Mesodermal cell (in vitro differentiated cells): ENCODE measurements around the gene CCDC15.

Source experiments
- H3K27ac ChIP-seq: 2 replicates; pipeline ENCODE4 v1.7.0; 2013; ENCODE audit warnings: mild to moderate bottlenecking, low read depth, low read length, moderate library complexity; ENCODE audit not compliant: severe bottlenecking
- H3K36me3 ChIP-seq: 2 replicates; pipeline ENCODE4 v1.7.1; 2013; ENCODE audit warnings: mild to moderate bottlenecking, low read length, moderate library complexity; ENCODE audit not compliant: control insufficient read depth, insufficient read depth
- H3K4me1 ChIP-seq: one replicate; pipeline ENCODE4 v1.7.1; 2013; ENCODE audit warnings: mild to moderate bottlenecking, low read length; ENCODE audit not compliant: insufficient read depth, control insufficient read depth, poor library complexity, severe bottlenecking
- H3K4me3 ChIP-seq: 2 replicates; pipeline ENCODE4 v1.7.0; 2013; ENCODE audit warnings: low read length, control low read depth, mild to moderate bottlenecking; ENCODE audit not compliant: insufficient read depth, poor library complexity, severe bottlenecking; ENCODE audit errors: extremely low read depth
- H3K9me3 ChIP-seq: 2 replicates; pipeline ENCODE4 v1.7.1; 2013; ENCODE audit warnings: mild to moderate bottlenecking, low read length, moderate library complexity; ENCODE audit not compliant: control insufficient read depth
- WGBS, 2 experiments: methylation state at CpG; one replicate each; pipeline ENCODE4 v1.1.5; 2013; ENCODE audit warnings: missing lambda C conversion rate in 2 of 2; ENCODE audit not compliant: insufficient coverage in 2 of 2; 5-methylcytosine and 5-hydroxymethylcytosine counted together

The CCDC15 gene

GRCh38 chr11:124923296-124923695, 30.7 kb upstream of the CCDC15 start:
- H3K9me3 ChIP-seq = no peaks in the 10 kb centered on the region
- no peaks in the 10 kb centered on the region for H3K36me3 ChIP-seq
- H3K27ac ChIP-seq = no peak overlapping the region
- H3K4me1 ChIP-seq = peaks cover 4% of the 10 kb centered on the region
- no peak overlapping the region for H3K4me3 ChIP-seq

- WGBS, 2 experiments = 72 to 77% methylated on average over 2 of the region's 4 CpGs
- Histone ChIP-seq H3K27ac (no peak overlapping the region), H3K4me3 (no peak overlapping the region), H3K4me1 (no peaks in the 10 kb centered on the region), H3K9me3 (no peaks in the 10 kb centered on the region), H3K36me3 (no peaks in the 10 kb centered on the region)
These were observed 24.9 kb upstream of the CCDC15 start for GRCh38 chr11:124928942-124929665.

- Histone ChIP-seq H3K4me3 (no peak overlapping the region), H3K9me3 (no peaks in the 10 kb centered on the region), H3K36me3 (no peaks in the 10 kb centered on the region), H3K4me1 (no peaks in the 10 kb centered on the region), H3K27ac (no peak overlapping the region)
- no CpG with 5 or more reads among the region's 3 CpGs for WGBS, 2 experiments
These were observed 23.2 kb upstream of the CCDC15 start for GRCh38 chr11:124930799-124931198.

- no peak overlapping the region for H3K4me3 ChIP-seq
- H3K4me1 ChIP-seq = no peaks in the 10 kb centered on the region
- H3K9me3 ChIP-seq = no peaks in the 10 kb centered on the region
- H3K36me3 ChIP-seq = no peaks in the 10 kb centered on the region
- 78 to 86% methylated on average over 2 of the region's 4 CpGs for WGBS, 2 experiments
- no peak overlapping the region for H3K27ac ChIP-seq
These were observed 19.0 kb upstream of the CCDC15 start for GRCh38 chr11:124934862-124935547.

GRCh38 chr11:124935548-124936514, 18.2 kb upstream of the CCDC15 start, which contains the start of gene HEPACAM:
TSS of gene HEPACAM (minus strand) at chr11:124936047. CDS start at chr11:124936006, 41 bp downstream.
- H3K9me3 ChIP-seq = no peaks in the 10 kb centered on the region
- no peaks in the 10 kb centered on the region for H3K4me1 ChIP-seq
- no peak within 1 kb of the TSS for H3K27ac ChIP-seq
- WGBS, 2 experiments = 92 to 98% methylated on average over 16 to 17 of the region's 18 CpGs
- H3K36me3 ChIP-seq = no peaks in the 10 kb centered on the region
- no peak within 1 kb of the TSS for H3K4me3 ChIP-seq

- Histone ChIP-seq H3K36me3 (no peaks in the 10 kb centered on the region), H3K9me3 (no peaks in the 10 kb centered on the region), H3K4me1 (no peaks in the 10 kb centered on the region), H3K4me3 (no peak overlapping the region), H3K27ac (no peak overlapping the region)
- 80 to 82% methylated on average over 2 of the region's 3 CpGs for whole genome bisulfite sequencing, 2 experiments
These were observed 16.6 kb upstream of the CCDC15 start for GRCh38 chr11:124937336-124937935.

- Histone ChIP-seq H3K4me1 (no peaks in the 10 kb centered on the region), H3K9me3 (no peaks in the 10 kb centered on the region), H3K4me3 (no peak overlapping the region), H3K27ac (no peak overlapping the region), H3K36me3 (no peaks in the 10 kb centered on the region)
- 89 to 100% methylated on average over 2 to 3 of the region's 6 CpGs for WGBS, 2 experiments
These were observed 15.7 kb upstream of the CCDC15 start for GRCh38 chr11:124938206-124938765.

GRCh38 chr11:124938970-124939369, 15.0 kb upstream of the CCDC15 start:
- Histone ChIP-seq H3K4me1 (no peaks in the 10 kb centered on the region), H3K27ac (no peak overlapping the region), H3K36me3 (no peaks in the 10 kb centered on the region), H3K9me3 (no peaks in the 10 kb centered on the region), H3K4me3 (no peak overlapping the region)
- WGBS, 2 experiments = 80 to 92% methylated on average over 3 to 6 of the region's 6 CpGs

- no peaks in the 10 kb centered on the region for H3K36me3 ChIP-seq
- H3K4me1 ChIP-seq = no peaks in the 10 kb centered on the region
- H3K27ac ChIP-seq = no peak overlapping the region
- H3K4me3 ChIP-seq = no peak overlapping the region
- H3K9me3 ChIP-seq = no peaks in the 10 kb centered on the region
- WGBS, 2 experiments = no CpG with 5 or more reads among the region's 1 CpG
These were observed 12.3 kb upstream of the CCDC15 start for GRCh38 chr11:124941703-124942102.
